HG03575 (cell line): ENCODE data around the gene OCIAD2.
"Not testable (repeated sequence)": the region's sequence is repeated elsewhere in the genome, so short reads cannot be mapped to it uniquely, and the experiment has no call there.

Experiments used
- ATAC-seq: cut with Tn5 transposase; IDR thresholded peaks from one replicate; pipeline ENCODE4 v1.9.1; 2021; ENCODE audit not compliant: unreplicated experiment, insufficient number of reproducible peaks, low FRiP score; ENCODE audit errors: extremely low read depth

The OCIAD2 gene

DNA sequence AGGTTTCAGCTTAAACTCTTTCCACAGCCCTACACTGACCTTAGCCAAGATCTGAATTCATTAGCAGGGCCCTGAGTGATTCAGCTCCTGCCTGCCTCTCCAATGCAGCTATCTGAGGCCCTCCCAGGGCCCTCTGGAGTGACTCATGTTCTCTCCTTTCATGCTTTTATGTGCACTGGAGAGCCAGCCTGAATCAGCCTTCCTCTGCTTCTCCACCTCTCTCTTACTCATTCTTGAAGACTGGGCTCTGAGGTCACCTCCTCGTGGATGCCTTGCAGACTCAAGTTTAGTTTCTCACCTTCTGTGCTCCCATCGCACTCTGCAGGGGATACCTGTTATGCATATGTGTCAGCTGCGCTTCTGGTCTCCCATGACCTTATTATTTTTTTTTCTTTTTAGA lies 3.1 kb upstream of the OCIAD2 start:
- ATAC-seq = no peak

DNA sequence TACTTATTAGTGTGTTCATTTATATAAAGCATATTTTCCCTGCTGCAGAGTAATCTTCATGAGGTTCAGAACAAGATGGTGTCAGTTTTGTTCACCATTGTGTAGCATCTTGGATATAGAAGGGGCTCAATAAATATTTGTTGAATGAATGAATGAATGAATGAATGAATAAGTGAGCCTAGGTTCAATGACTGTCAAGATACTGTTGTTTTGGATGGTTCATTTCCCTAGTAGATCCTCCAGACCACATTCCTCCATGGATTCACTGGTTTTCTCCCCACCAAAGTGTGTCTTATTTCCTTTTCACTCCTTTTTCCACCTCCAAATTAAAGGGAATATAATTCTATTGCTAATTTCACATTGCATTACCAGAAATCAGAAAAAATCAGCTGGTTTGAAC lies 2.1 kb upstream of the OCIAD2 start:
- no peak for ATAC-seq

DNA sequence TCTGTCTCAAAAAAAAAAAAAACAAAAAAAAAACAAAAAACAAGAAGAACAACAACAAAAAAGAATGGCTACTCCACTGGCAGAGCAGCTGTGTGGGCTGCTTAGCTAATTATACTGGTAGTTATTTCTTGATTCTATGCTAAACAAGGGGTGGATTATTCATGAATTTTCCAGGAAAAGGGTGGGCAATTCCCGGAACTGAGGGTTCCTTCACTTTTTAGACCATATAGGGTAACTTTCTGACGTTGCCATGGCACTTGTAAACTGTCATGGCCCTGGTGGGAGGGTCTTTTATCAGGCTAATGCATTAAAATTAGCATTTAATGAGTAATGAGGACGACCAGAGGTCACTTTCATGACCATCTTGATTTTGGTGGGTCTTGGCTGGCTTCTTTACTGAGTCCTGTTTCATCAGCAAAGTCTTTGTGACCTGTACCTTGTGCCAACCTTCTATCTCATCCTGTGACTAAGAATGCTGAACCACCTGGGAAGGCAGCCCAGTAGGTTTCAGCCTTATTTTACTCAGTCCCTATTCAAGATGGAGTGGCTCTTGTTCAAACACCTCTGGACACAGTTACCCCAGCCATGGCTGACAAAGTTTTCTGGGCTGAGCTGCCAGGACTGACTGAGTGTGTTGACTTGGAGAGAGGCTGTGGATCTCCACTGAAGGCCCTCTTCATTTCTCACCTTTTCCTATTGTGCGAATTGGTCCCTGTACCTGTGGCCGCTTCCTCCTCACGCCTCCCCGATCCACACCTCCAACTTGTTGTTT lies 1.3 kb upstream of the OCIAD2 start:
- no peak for ATAC-seq

DNA sequence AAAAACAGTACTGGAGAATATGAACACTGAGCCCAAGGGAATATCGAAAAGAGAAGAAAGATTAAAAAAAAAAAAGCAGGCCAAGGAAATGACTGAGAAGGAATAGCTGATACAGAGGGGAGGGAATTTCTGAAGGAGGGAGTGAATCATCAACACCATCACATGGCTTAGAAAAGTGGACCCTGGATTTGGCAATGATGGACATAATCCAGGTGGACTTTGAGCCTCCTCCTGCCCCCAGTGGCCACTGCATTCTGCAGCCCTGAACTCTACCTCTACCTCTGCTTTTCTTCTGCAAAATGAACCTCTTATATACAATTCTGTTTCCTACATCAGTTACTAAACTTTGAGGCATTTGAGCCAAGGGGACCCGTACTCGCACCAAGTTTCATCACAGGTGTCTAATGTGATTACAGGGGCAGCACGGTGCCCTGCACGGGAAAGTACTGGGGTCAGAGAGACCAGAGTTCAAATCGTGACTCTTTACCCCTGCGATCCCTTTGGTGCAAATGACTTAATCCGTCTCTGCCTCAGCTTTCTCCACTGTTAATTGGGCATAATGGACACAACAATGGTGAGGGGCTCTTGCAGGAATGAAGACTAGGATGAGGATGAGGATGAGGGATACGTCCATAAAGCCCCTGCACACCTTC lies 1.1 kb downstream of the OCIAD2 start:
- no peak for ATAC-seq

DNA sequence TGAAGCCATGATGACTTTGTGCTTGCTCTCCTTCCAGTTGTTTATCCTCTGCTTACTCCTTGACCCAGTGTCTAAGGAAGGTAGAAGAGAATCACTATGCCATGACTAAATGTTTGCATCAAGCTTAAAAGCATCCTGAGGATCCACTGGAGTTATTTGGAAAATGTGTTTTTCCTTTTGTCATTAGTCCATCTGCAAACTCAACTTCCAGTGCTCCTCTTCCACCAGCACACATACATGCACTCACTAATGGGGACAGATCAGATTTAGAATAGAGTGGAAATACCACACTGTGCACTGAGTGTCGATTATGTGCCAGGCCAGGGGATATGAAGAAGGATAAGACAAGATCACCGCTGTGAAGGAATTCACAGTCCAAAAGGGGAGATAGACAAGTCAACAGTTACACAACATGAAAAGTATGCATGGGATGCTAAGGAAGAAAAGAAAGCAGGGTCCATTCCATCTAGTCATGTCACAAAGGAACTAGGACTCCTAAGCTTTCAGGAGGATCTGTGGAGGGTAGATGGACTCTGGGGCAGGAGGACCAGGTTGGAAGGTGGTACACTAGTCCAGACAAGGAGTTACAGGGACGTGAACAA lies 1.9 kb downstream of the OCIAD2 start:
- no peak for ATAC-seq

DNA sequence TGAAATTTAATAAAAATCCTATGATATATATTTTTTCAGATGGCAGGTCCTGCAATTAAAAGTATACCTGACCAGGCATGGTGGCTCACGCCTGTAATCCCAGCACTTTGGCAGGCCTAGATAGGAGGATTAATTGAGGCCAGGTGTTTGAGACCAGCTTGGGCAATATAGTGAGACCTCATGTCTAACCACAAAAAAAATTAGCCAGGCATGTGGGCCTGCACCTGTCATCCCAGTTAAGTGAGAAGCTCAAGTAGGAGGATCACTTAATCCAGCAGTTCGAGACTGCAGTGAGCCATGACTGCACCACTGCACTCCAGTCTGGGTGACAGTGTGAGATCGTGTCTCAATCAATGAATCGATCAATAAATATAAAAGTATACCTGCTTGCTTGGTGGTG lies 2.5 kb downstream of the OCIAD2 start:
- ATAC-seq = no peak

DNA sequence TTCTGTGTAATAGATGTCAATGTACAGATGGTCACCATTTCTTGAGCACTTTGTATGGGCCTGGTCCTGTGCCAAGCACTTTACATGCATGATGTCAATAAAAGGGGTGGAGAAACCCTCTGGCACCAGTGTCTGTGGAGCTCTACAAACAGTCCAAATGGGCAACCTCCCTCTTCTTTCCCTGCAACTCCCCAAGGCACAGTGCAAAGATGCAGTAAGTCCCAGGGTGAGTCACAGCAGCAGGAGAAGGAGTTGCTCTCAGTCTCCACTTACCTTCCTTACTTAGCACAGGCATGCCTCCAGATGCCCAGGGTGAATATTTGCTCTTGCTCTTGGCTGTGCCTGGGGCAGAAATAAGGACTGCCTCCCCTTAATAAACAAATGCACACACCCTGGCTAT lies 4.3 kb downstream of the OCIAD2 start:
- no peak for ATAC-seq

DNA sequence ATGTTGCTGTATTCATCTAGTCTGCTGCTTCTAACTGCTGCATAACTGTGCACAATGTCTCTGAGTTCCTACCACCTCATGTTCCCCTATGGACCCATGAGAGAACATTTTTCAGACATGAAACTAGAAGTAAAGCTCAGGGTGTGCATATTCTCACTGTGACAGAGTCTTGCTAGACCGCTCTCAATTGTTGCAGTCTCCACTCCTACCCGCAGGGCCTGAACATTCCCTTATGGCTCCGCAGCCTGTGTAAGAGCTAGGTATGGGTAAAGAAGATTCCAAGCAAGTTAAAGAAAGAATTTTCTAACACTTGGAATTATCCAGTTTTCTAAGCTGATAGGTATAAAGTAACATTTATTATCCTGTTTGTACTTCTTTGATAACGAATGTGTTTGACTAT lies 5.4 kb downstream of the OCIAD2 start:
- ATAC-seq = no peak

DNA sequence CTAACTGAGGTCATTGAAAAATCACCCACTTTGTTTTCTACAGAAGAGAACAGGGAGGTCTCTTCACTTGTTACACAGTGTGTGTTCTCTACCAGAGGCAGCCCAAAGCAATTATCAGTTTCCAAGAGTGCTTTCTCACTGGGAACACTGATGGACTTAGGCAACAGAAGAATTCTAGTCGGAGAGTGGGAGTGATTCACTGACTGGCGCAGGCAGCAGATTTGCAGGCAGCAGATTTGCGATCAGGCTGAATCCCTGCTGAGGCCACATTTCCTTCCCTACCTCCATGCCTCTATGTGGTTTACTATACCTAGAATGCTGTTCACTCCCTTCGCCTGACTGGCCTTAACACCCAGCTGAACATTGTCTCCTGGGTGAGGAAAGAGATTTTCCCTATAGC lies 6.6 kb downstream of the OCIAD2 start:
- no peak for ATAC-seq

DNA sequence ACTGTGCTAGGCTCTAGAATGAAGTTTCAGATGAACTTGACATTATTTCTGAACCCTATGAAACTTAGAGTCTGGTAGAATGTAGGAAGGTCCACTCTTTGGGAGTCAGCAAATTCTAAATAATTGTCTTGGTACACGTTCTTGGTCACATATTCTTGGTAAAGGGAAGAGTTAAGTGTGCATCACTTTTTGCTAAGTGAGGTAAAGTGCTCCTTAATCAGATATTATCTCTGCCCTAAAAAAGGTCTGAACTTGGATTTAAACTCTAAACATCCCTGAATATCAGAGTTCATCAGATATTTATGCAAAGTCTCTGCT lies 7.2 kb downstream of the OCIAD2 start:
- ATAC-seq = no peak

DNA sequence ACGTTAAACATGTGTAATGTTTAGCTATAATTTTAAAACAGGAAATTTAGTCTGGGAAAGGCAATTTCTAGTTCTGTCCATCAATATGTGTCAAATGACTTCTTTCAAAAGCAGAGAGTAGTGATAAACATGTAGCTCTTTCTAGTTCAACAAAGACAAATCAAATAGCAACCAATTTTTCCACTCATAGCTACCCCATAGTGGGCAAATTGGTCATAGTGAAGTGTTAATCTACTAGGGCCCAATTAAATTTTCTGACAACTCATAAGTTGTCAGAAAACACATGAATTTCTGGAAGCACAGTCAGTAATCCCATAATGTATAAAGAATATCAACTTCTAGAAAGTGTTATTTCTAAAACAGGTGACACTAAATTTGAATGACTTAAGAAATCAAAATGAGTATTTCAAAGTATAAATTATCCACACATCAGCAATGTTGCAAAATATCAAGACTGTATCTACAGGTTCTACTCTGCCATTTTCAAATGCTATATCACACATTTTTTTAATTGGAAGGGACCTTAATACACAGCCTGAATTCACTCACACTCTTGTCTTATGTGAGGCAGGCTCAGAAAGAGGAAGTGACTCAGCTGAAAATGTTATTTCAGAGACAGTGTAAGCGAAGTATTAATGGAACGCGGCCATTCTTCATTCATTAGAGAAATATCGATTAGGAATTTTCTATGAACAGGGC lies 7.7 kb downstream of the OCIAD2 start:
- ATAC-seq = no peak

DNA sequence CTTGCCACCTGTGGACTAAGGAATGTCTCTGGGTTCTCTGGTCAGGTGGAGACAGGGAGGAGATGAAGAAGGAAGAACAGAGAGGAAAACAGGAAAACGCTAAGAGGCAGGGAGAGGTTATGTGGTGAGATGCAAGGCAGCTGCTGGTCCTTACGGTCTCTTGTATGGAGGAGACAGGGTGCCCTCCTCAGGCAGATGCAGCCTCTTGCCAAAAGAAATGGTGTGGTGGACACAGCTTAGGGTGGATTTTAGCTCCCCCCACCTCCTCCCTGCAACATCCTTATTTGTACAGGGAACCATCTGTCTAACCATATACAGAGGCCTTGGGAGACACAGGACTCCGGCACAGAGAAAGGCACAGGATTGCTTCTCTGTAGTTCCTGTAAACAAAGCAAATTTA lies 9.7 kb downstream of the OCIAD2 start:
- ATAC-seq = no peak

DNA sequence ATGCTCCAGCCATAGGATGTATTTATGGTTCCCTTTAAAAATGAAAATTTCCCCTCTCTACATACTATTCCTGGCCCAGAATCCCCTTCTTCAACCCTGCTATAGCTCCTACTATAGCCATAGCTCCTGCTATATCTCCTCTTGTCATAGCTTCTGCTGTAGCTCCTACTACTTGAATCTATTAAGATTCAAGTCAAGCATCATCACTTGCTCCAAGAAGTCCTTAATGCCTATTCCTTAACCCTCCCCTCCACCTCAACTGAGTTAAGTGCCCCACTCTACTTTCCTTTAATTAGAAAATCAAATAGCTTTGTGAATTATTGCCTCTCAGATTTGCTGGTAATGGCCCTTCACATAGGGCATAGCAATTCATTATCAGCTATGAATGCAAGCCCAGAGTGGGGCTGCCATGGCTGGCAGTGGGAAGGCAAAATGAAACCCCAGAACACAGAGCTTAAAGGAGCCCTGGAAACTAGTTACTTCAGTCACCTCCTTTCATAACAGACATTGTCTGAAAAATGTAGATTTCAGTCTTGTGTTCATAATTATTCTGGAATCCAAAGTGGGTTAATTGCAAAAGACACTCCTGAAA lies 15.4 kb downstream of the OCIAD2 start:
- ATAC-seq = no peak

DNA sequence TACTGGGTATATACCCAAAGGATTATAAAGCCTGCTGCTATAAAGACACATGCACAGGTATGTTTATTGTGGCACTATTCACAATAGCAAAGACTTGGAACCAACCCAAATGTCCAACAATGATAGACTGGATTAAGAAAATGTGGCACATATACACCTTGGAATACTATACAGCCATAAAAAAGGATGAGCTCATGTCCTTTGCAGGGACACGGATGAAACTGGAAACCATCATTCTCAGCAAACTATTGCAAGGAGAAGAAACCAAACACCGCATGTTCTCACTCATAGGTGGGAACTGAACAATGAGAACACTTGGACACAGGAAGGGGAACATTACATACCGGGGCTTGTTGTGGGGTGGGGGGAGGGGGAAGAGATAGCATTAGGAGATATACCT lies 16.8 kb downstream of the OCIAD2 start:
- ATAC-seq = not testable (repeated sequence)

DNA sequence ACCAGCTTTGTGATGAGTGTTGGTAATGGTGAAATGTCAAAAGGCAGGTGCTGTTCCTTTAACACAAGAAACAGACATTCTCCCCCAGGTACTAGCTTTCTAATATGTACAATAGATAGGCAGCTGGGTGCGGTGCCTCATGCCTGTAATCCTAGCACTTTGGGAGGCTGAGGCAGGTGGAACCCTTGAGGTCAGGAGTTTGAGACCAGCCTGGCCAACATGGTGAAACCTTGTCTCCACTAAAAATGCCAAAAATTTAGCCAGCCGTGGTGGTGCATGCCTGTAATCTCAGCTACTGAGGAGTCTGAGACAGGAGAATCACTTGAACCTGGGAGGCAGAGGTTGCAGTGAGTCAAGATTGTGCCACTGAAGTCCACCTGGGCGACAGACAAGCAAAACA lies 24.9 kb downstream of the OCIAD2 start:
- not testable (repeated sequence) for ATAC-seq

DNA sequence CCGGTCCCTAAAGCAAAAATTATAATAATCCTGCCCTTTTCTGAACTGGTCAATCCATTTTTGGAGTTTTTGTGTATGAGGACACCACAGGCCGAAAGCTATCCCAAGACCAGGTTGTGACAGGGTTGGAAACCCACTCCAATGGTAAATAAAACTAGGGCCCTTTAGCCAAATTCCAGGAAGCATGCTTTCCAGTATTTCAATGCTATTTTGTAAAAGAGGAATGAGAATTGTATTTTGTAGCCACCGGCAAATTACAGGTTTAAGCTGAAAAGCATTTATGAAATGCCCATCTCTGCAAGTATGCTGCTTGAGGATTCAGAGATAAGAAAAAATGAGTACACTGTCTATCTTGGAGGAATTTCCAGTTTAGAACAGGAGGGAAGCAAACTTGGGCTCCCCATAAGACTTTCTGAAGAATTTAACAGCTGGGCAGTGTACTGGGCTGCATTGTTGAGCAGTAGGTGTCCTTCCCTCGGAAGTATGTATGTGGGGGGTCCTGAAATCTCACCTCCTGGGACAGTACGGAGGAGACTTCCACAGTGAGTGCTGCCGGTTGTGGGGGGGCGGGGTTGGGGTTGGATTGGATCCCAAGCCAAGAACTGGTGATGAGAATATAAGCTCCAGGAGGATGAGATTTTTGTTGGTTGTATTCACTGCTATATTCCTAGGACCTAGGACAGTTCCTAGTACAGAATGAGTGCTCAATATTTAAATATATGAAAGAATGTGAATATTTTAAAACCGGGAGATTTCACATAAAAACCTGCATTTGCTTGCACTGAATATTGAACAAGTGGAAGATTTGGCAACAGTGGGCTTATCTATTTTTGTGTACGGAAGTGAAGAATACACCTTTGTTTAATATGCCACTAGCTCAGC lies 26.8 kb downstream of the OCIAD2 start:
- ATAC-seq = no peak

DNA sequence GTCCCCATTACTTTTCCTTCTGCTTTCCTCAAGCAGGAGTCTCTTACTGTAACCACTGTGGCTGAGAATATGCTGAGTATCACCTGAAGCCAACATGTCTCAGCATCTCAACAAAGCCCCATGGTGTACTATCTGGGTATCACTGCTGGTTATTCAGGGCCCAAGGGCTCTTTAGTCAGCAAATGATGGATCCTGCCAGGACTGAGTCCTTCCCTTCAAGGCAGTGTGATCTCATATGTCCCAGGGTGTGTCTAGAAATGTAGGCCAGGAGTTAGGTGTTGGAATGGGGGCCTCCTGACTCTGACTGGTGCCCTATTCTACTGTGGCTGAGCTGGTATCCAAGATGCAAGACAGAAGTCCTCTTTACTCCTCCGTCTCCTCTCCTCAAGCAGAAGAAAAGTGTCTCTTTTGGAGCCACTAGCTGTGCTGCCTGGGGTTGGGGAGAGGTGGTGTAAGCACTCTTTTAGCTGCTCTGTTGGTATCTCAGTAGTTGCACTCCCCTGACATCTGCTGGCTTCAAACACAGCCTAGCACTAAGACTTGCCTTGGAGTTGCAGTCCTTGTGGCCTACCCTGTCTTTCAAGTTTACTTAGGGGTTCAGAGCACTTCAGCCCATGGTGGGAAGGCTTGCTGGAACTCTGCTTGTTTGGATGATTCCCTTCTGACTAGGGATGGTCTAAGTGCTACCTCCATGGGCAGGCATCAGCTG lies 28.6 kb downstream of the OCIAD2 start:
- ATAC-seq = no peak

DNA sequence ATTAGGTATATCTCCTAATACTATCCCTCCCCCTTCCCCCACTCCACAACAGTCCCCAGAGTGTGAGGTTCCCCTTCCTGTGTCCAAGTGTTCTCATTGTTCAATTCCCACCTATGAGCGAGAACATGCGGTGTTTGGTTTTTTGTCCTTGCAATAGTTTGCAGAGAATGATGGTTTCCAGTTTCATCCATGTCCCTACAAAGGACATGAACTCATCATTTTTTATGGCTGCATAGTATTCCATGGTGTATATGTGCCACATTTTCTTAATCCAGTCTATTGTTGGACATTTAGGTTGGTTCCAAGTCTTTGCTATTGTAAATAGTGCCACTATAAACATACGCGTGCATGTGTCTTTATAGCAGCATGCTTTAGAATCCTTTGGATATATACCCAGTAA lies 41.9 kb downstream of the OCIAD2 start:
- not testable (repeated sequence) for ATAC-seq
